ENCODE data around the gene ARHGEF16.

The ARHGEF16 gene

GRCh38 chr1:3412376-3412775 lies 42.1 kb upstream of the ARHGEF16 start:
- Histone ChIP-seq H3K27me3 (no peaks in the 10 kb centered on the region), H3K36me3 (peaks cover 24 to 65% (median 57%) of the 10 kb centered on the region in 3 donors)

GRCh38 chr1:3413975-3414710 lies 40.3 kb upstream of the ARHGEF16 start:
- Histone ChIP-seq H3K36me3 (peaks cover 41 to 80% (median 73%) of the 10 kb centered on the region in 3 donors), H3K4me3 (no peak overlapping the region), H3K27me3 (no peaks in the 10 kb centered on the region), H3K9me3 (peaks cover 0 to 12% (median 11%) of the 10 kb centered on the region in 3 donors), H3K27ac (peak overlapping the region in 1 of 2 donors; percentile 4), H3K4me1 (peaks cover 0 to 9% (median 0%) of the 10 kb centered on the region in 4 donors)
- TF ChIP-seq, protein P1, sequence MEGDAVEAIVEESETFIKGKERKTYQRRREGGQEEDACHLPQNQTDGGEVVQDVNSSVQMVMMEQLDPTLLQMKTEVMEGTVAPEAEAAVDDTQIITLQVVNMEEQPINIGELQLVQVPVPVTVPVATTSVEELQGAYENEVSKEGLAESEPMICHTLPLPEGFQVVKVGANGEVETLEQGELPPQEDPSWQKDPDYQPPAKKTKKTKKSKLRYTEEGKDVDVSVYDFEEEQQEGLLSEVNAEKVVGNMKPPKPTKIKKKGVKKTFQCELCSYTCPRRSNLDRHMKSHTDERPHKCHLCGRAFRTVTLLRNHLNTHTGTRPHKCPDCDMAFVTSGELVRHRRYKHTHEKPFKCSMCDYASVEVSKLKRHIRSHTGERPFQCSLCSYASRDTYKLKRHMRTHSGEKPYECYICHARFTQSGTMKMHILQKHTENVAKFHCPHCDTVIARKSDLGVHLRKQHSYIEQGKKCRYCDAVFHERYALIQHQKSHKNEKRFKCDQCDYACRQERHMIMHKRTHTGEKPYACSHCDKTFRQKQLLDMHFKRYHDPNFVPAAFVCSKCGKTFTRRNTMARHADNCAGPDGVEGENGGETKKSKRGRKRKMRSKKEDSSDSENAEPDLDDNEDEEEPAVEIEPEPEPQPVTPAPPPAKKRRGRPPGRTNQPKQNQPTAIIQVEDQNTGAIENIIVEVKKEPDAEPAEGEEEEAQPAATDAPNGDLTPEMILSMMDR (IDR thresholded peaks at IDR 0.05), result no peak
- intact Hi-C loops (cut with DNase I; ENCODE audit: low total_unique reads), result loop anchor here (5.0 kb wide), 1 partner anchor 402 kb away; no protein-coding TSS in a partner anchor
- DNase-seq, result no peak

More at GRCh38 chr1:3412376-3412775, 42.1 kb upstream of the ARHGEF16 start:
- Histone ChIP-seq H3K27ac (no peak overlapping the region), H3K9me3 (peaks cover 0 to 12% (median 9%) of the 10 kb centered on the region in 3 donors), H3K4me3 (no peak overlapping the region), H3K4me1 (peaks cover 0 to 13% (median 0%) of the 10 kb centered on the region in 4 donors)
- intact Hi-C loops (cut with DNase I; ENCODE audit: low total_unique reads), result loop anchor here (5.0 kb wide), 1 partner anchor 400 kb away; no protein-coding TSS in a partner anchor
- TF ChIP-seq, protein P1 (IDR thresholded peaks at IDR 0.05), result no peak
- no peak for DNase-seq

DNA sequence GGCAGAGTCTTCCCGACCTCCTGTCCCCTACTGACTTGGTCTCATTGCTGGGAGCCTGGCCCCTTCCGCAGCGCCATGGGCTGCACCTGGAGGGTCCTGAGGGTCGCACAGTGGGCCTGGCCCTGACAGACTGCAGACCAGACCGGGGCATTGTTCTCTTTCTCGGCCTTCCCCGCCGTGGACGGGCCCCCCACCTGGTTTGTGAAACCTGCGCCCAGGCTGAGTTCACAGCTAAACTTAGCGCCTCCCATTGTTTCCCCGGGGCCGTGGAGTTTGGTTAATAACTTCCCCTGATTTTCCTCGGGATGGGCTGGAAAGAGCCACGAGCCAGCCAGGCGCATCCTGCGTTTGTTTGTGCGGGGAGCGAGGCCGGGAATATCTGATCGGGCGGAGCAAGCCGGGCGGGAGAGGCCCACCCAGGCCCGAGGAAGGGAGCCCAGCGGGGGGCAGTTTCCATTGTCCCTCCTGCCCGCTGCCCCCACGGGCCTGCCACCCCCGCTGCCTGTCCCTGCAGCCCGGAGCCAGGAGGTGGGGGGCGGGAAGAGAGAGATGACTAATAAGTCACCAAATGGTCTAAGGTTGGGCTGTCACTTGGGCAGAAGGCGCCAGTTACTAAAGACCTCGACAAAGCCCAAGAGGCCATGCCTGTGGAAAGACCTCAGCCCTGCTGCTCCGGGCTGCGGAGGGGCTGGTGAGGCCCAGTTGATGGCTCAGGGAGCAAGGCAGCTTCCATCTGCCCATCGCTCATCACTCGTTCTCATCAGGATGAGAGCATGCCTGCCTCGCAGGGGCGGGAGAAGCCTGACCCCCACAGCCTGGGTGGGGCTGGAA lies 39.0 kb upstream of the ARHGEF16 start:
- H3K27ac ChIP-seq, result peak overlapping the region; percentile 4 to 19
- no peak for DNase-seq
- H3K4me1 ChIP-seq, result no peaks in the 10 kb centered on the region
- H3K36me3 ChIP-seq, result peaks cover 45 to 80% (median 73%) of the 10 kb centered on the region in 3 donors
- H3K9me3 ChIP-seq, result peaks cover 0 to 12% (median 11%) of the 10 kb centered on the region in 3 donors
- intact Hi-C loops (cut with DNase I; ENCODE audit: low total_unique reads), result no loop called here
- H3K27me3 ChIP-seq, result no peaks in the 10 kb centered on the region
- no peak overlapping the region for H3K4me3 ChIP-seq
- TF ChIP-seq, protein P1 (IDR thresholded peaks at IDR 0.05), result no peak

DNA sequence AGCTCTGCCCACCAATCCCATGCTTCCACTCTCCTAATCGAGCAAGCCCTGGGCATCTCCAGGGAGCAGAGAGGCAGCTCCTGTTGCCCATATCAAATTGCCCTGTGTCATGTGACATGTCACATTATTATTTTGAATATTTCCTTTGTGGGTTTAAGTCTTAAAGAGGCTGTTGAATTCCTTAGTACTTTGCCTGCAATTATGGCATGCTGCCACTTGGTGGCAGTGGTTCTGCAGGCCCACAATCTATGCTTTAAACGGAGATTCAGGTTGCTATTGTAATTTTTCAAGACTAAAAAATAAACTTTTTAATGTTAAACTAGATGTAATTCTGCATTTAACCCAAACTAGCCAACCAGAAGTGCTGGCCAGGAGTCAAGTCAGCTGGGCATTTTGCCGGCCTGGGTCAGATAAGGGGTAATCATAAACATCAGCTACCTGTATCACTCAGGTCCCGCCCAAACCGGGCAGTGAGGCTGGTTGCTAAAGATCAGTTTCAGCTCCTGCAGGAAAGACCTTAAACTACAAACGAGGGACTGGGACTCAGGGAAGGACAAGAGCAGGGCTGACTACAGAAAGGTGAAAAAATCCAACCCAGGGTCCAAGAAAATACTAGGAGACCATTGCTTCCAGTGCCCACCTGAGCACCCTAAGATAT lies 37.3 kb upstream of the ARHGEF16 start:
- H3K9me3 ChIP-seq, result peaks cover 0 to 12% (median 11%) of the 10 kb centered on the region in 3 donors
- peaks cover 38 to 70% (median 64%) of the 10 kb centered on the region in 3 donors for H3K36me3 ChIP-seq
- H3K27ac ChIP-seq, result no peak overlapping the region
- TF ChIP-seq, protein P1 (IDR thresholded peaks at IDR 0.05), result no peak
- no peak for DNase-seq
- peaks cover 0 to 9% (median 4%) of the 10 kb centered on the region in 4 donors for H3K4me1 ChIP-seq
- no peaks in the 10 kb centered on the region for H3K27me3 ChIP-seq
- intact Hi-C loops (cut with DNase I; ENCODE audit: low total_unique reads), result no loop called here
- no peak overlapping the region for H3K4me3 ChIP-seq

GRCh38 chr1:3417934-3418333 lies 36.5 kb upstream of the ARHGEF16 start:
- DNase-seq, result no peak
- TF ChIP-seq, protein P1 (IDR thresholded peaks at IDR 0.05), result no peak
- intact Hi-C loops (cut with DNase I; ENCODE audit: low total_unique reads), result no loop called here
- Histone ChIP-seq H3K4me3 (no peak overlapping the region), H3K27me3 (no peaks in the 10 kb centered on the region), H3K9me3 (peaks cover 0 to 12% (median 11%) of the 10 kb centered on the region in 3 donors), H3K36me3 (peaks cover 38 to 63% (median 58%) of the 10 kb centered on the region in 3 donors), H3K27ac (no peak overlapping the region), H3K4me1 (peaks cover 0 to 16% (median 11%) of the 10 kb centered on the region in 4 donors)

Data from tibial artery (tissue), 4 donors.